H1 (cell line): ENCODE data around the gene UBE2I.

Experiments
- CTCF ChIP-seq, 3 experiments: IDR thresholded peaks; 1 replicate in 2 of 3; 2 replicates in 1 of 3; pipeline versions ENCODE4 v1.5.1 to v1.6.1; 2011; ENCODE audit warnings: low read length in 3 of 3, mild to moderate bottlenecking in 3 of 3, inconsistent platforms in 2 of 3, low read depth in 1 of 3, moderate library complexity in 1 of 3; ENCODE audit not compliant: insufficient read depth in 1 of 3; ENCODE audit errors: control extremely low read depth in 1 of 3
- EGR1 ChIP-seq: IDR thresholded peaks from 2 replicates; pipeline ENCODE4 v1.6.1; 2011; ENCODE audit warnings: low read depth, low read length, borderline replicate concordance
- NRF1 ChIP-seq: IDR thresholded peaks from 2 replicates; pipeline ENCODE4 v1.6.1; 2011; ENCODE audit warnings: mild to moderate bottlenecking, low read depth, low read length, improper control_type of control experiment
- RNF2 ChIP-seq: fragments of 200-900, 300-1000 bp; sonication (generic); IDR thresholded peaks from 2 replicates; pipeline ENCODE4 v1.7.1; 2016; ENCODE audit warnings: borderline replicate concordance, low read depth, mild to moderate bottlenecking, antibody characterized with exemption, low read length; ENCODE audit not compliant: poor library complexity, severe bottlenecking; ENCODE audit errors: missing control alignments
- SIN3A ChIP-seq, 2 experiments: IDR thresholded peaks in 1 of 2; conservative IDR thresholded peaks in 1 of 2; 2 replicates each; pipeline ENCODE4 v1.6.1; 2011 to 2012; ENCODE audit warnings: low read length in 2 of 2, improper control_type of control experiment in 1 of 2, low read depth in 1 of 2, mild to moderate bottlenecking in 1 of 2

DNA sequence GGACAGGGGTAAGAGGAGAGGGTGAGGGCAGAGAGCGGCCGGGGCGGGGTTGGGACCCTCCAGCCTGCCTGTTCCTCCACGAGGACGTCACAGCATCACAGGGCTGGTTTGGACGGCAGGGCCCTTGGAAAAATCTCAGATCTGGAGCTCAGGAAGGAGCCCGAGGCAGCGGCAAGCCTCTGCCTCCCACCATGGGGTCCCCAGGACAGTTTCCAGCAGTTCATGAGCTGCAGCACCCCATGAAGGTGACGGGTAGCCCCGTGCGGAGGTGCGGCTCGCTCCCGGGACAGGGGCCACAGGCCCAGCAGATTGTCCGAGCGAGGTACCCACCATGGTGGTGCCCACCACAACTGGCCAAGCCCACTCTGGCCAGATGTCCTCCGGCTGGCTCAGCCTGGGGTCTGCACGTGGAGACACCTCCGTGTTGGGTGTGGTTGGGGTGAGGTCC, 32.3 kb upstream of the UBE2I start:
- no peak for TF ChIP-seq SIN3A (conservative IDR thresholded peaks at IDR 0.05 in 1 of 2, IDR thresholded peaks at IDR 0.05 in 1 of 2; ENCODE audit: low read depth in 1 of 2, low read length in 2 of 2)
- TF ChIP-seq RNF2 = no peak
- no peak for TF ChIP-seq NRF1
- TF ChIP-seq CTCF (IDR thresholded peaks at IDR 0.05; ENCODE audit: control extremely low read depth in 1 of 3, insufficient read depth in 1 of 3, low read depth in 1 of 3, low read length in 3 of 3) = no peak
- no peak for TF ChIP-seq EGR1
